Breast epithelium (tissue), 3 donors: ENCODE data around the gene IGSF21.

Experiments used
- POLR2A ChIP-seq: fragments of 450-650 bp; IDR thresholded peaks from one replicate; pipeline ENCODE4 v1.6.1; 2016; ENCODE audit warnings: antibody characterized with exemption, mild to moderate bottlenecking, moderate library complexity
- POLR2AphosphoS5 ChIP-seq, 3 donors: sonication (generic); formaldehyde crosslinking; IDR thresholded peaks; one replicate each; pipeline ENCODE4 v1.6.1; 2017; ENCODE audit warnings: antibody characterized with exemption in 3 of 3
- TF ChIP-seq, protein P1 (sequence below), 3 donors: fragments of 450-650 bp; IDR thresholded peaks; one replicate each; pipeline ENCODE4 v1.5.1; 2016 to 2017; ENCODE audit warnings: antibody characterized with exemption in 3 of 3, mild to moderate bottlenecking in 3 of 3, moderate library complexity in 3 of 3

- TF ChIP-seq, protein P1, sequence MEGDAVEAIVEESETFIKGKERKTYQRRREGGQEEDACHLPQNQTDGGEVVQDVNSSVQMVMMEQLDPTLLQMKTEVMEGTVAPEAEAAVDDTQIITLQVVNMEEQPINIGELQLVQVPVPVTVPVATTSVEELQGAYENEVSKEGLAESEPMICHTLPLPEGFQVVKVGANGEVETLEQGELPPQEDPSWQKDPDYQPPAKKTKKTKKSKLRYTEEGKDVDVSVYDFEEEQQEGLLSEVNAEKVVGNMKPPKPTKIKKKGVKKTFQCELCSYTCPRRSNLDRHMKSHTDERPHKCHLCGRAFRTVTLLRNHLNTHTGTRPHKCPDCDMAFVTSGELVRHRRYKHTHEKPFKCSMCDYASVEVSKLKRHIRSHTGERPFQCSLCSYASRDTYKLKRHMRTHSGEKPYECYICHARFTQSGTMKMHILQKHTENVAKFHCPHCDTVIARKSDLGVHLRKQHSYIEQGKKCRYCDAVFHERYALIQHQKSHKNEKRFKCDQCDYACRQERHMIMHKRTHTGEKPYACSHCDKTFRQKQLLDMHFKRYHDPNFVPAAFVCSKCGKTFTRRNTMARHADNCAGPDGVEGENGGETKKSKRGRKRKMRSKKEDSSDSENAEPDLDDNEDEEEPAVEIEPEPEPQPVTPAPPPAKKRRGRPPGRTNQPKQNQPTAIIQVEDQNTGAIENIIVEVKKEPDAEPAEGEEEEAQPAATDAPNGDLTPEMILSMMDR (IDR thresholded peaks at IDR 0.05) = no peak
- TF ChIP-seq POLR2A (no peak), POLR2AphosphoS5 (IDR thresholded peaks at IDR 0.05) (no peak)
Observed at GRCh38 chr1:18103788-18104421, 3.7 kb upstream of the IGSF21 start.
